Immature natural killer cell (primary cell): ENCODE measurements around the gene ARG1. TPM values are rescaled to one million over a fixed set of nuclear protein-coding genes. Genes with fewer than 3 reads are reported as not detected.
"Not testable (repeated sequence)": the region's sequence is repeated elsewhere in the genome, so short reads cannot be mapped to it uniquely, and the experiment has no call there.

Experiments used
- DNase-seq, 3 donors: peaks; one replicate each; pipeline ENCODE4 v3.0.0; 2022; ENCODE audit warnings: mixed read lengths in 1 of 3
- H3K27ac Mint-ChIP-seq, 6 donors: one replicate each; pipeline ENCODE4 v1.8.0; 2020; ENCODE audit warnings: mixed read lengths in 6 of 6, mild to moderate bottlenecking in 5 of 6, inconsistent platforms in 4 of 6, moderate library complexity in 3 of 6
- H3K27me3 Mint-ChIP-seq, 3 donors: one replicate each; pipeline ENCODE4 v1.8.0; 2020 to 2021; ENCODE audit warnings: low read depth in 3 of 3, mild to moderate bottlenecking in 3 of 3, mixed read lengths in 3 of 3, moderate library complexity in 3 of 3, inconsistent platforms in 1 of 3
- H3K36me3 Mint-ChIP-seq, 3 donors: one replicate each; pipeline ENCODE4 v1.8.0; 2020; ENCODE audit warnings: mixed read lengths in 3 of 3, inconsistent platforms in 2 of 3, mild to moderate bottlenecking in 2 of 3
- H3K4me1 Mint-ChIP-seq, 2 donors: one replicate each; pipeline ENCODE4 v1.8.0; 2020; ENCODE audit warnings: inconsistent platforms in 2 of 2, mild to moderate bottlenecking in 2 of 2, mixed read lengths in 2 of 2, moderate library complexity in 1 of 2
- H3K4me3 Mint-ChIP-seq, 5 donors: one replicate each; pipeline ENCODE4 v1.8.0; 2020; ENCODE audit warnings: mild to moderate bottlenecking in 5 of 5, mixed read lengths in 5 of 5, inconsistent platforms in 3 of 5, moderate library complexity in 3 of 5
- H3K9me3 Mint-ChIP-seq, 6 donors: one replicate each; pipeline ENCODE4 v1.8.0; 2020; ENCODE audit warnings: mild to moderate bottlenecking in 6 of 6, mixed read lengths in 6 of 6, inconsistent platforms in 4 of 6, moderate library complexity in 3 of 6
- polyA plus RNA-seq, 3 donors: library from polyadenylated mRNA; unstranded; fragments of 300-500 nt; fragmentation: Illumina TruSeq; gene quantifications; one replicate each; pipeline ENCODE4 v1.2.3, GENCODE V29; 2021

Gene ARG1
- polyA plus RNA-seq, result not detected

DNA sequence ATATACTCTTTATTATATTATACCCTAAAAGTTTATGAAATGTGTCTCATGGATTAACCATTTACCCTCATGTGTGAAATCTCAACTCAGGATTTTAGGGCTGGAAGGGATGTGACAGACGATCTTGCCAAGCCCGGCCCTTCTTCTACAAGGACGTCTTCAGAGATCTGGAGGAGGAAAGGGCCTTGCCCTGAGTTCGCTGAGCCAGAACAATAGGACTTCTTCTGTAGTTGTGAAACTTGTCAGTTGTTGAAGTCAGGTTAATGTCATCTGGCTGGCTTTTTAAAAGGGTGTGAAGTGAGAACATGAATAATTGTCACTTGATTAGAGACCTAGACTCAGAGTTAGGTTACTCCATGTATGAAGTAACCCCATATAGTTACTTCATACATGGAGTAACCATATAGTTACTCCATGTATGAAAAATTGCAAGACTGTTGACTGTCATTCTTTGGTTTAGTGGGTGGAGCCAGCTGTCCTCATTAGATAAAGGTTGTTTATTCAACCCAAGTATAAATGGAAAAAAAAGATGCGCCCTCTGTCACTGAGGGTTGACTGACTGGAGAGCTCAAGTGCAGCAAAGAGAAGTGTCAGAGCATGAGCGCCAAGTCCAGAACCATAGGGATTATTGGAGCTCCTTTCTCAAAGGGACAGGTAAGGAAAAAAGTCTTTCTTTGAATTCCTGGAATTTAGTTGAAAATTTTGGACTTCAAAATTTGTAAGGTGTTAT, at the start of gene ARG1:
Gene ARG1 (plus strand): TSS at position 541 of the 730 bp plus-strand sequence. CDS start 57 bp downstream, at position 598.
- peaks cover 0 to 1% (median 0%) of the 10 kb centered on the region in 3 donors for H3K27me3 Mint-ChIP-seq
- no peak within 1 kb of the TSS for H3K4me3 Mint-ChIP-seq
- H3K36me3 Mint-ChIP-seq, result peaks cover 27 to 28% (median 28%) of the 10 kb centered on the region in 3 donors
- H3K9me3 Mint-ChIP-seq, result no peaks in the 10 kb centered on the region
- no peak for DNase-seq
- no peaks in the 10 kb centered on the region for H3K4me1 Mint-ChIP-seq
- H3K27ac Mint-ChIP-seq, result peak within 1 kb of the TSS in 1 of 6 donors; percentile 54

DNA sequence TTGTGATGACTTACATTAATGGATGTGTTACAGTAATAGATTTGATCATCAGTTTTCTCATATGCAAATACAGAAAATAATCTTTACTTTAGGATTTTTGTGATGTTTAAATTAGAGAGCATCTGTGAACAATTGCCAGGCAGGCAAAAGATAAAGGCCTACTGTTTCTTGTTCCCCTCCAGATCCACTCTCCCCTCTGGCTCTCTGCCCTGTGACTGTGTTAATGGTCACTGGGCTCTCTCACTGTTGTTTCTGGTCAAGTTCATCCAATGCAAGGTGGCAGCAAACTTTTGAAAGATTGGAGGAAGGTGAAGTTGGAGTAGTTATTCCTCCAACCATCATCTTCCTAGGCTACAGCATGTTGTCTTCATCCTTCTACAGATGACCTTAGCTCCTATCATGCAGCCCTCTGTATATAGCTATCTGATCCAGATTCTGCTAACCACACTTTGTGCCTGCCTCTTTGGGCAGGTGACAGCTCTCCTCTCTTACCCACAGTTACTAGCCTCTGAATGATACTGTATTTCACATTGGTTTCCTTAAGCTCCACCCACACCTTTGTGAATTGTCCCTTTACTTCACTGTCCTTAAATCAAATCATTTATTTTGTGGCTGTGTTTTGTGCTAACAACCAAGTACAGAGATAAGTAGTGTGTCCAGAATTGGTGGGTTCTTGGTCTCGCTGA, 48.9 kb upstream of the ARG1 start:
- Mint-ChIP-seq H3K36me3 (no peaks in the 10 kb centered on the region), H3K4me1 (peaks cover 28 to 32% of the 10 kb centered on the region in 2 donors), H3K4me3 (peak overlapping the region; percentile 65 to 78 (median 72)), H3K27me3 (peaks cover 3 to 8% (median 5%) of the 10 kb centered on the region in 3 donors), H3K9me3 (no peaks in the 10 kb centered on the region), H3K27ac (peak overlapping the region; percentile 83 to 97 (median 91))
- DNase-seq, result no peak

DNA sequence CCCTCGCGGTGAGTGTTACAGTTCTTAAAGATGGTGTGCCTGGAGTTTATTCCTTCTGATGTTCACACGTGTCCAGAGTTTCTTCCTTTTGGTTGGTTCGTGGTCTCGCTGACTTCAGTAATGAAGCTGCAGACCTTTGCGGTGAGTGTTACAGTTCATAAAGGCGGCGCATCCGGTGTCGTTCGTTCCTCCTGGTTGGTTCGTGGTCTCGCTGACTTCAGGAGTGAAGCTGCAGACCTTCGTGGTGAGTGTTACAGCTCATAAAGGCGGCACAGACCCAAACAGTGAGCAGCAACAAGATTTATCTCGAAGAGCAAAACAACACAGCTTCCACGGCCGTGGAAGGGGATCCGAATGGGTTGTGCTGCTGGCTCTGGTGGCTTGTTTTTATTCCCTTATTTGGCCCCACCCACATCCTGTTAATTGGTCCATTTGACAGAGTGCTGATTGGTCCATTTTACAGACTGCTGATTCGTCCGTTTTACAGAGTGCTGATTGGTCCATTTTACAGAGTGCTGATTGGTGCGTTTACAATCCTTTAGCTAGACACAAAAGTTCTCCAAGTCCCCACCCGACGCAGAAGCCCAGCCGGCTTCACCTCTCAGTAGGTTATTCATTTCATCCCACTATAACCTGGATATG, 48.2 kb upstream of the ARG1 start:
- no peaks in the 10 kb centered on the region for H3K36me3 Mint-ChIP-seq

DNA sequence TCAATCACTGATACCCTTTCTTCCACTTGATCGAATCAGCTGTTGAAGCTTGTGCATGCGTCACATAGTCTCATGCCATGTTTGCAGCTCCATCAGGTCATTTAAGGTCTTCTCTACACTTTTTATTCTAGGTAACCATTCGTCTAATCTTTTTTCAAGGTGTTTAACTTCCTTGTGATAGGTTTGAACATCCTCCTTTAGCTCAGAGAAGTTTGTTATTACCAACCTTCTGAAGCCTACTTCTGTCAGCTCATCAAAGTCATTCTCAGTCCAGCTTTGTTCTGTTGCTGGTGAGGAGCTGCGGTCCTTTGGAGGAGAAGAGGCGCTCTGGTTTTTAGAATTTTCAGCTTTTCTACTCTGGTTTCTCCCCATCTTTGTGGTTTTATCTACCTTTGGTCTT, 42.1 kb upstream of the ARG1 start:
- peaks cover 10 to 27% of the 10 kb centered on the region in 2 donors for H3K4me1 Mint-ChIP-seq
- H3K27ac Mint-ChIP-seq, result peak overlapping the region in 1 of 6 donors; percentile 28
- not testable (repeated sequence) for H3K4me3 Mint-ChIP-seq, H3K36me3 Mint-ChIP-seq, H3K9me3 Mint-ChIP-seq, H3K27me3 Mint-ChIP-seq, DNase-seq

More for the DNA sequence above, 48.2 kb upstream of the ARG1 start:
- Mint-ChIP-seq H3K4me3 (peak overlapping the region; percentile 65 to 78 (median 72)), H3K27ac (peak overlapping the region; percentile 83 to 97 (median 91)), H3K9me3 (no peaks in the 10 kb centered on the region), H3K4me1 (peaks cover 22 to 26% of the 10 kb centered on the region in 2 donors), H3K27me3 (peaks cover 3 to 8% (median 7%) of the 10 kb centered on the region in 3 donors)
- peak; percentile 71 to 82 (median 77) for DNase-seq

DNA sequence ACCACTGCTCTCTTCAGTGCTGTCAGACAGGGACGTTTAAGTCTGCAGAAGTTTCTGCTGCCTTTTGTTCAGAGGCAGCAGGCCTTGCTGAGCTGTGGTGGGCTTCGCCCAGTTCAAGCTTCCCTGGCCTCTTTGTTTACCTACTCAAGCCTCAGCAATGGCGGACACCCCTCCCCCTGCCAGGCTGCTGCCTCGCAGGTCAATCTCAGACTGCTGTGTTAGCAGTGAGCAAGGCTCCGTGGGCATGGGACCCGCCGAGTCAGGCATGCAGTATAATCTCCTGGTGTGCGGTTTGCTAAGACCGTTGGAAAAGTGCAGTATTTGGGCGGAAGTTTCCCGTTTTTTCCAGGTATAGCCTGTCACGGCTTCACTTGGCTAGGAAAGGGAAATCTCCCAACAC, 41.3 kb upstream of the ARG1 start:
- not testable (repeated sequence) for DNase-seq, H3K27me3 Mint-ChIP-seq, H3K36me3 Mint-ChIP-seq, H3K9me3 Mint-ChIP-seq, H3K4me3 Mint-ChIP-seq, H3K27ac Mint-ChIP-seq
- peaks cover 10 to 27% of the 10 kb centered on the region in 2 donors for H3K4me1 Mint-ChIP-seq

DNA sequence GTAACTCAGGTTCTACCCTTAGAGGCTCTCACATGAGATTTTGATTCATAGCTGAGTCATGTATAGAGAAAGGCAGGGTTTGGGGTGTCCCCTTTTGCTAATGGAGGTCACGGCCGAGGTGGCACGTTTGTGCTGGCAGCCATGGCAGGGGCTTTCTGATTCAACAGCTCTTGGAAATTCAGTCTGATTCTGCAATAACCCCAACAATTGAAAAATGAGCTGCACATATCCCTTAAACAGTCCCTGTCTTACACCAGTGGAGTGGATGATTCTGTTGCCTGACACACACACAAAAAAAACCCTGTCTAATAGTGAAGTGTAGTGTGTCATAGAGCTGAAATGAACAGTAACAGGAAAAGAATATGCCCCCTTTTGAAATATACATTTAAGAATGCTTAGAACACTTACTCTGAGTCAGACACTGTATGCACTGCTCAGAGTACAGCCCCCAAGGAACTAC, 40.4 kb upstream of the ARG1 start:
- no peak for DNase-seq
- Mint-ChIP-seq H3K27me3 (peaks cover 3 to 9% (median 4%) of the 10 kb centered on the region in 3 donors), H3K36me3 (no peaks in the 10 kb centered on the region), H3K4me3 (no peak overlapping the region), H3K4me1 (peaks cover 8 to 27% of the 10 kb centered on the region in 2 donors), H3K9me3 (no peaks in the 10 kb centered on the region), H3K27ac (peak overlapping the region in 3 of 6 donors; percentile 36 to 45 (median 38))

DNA sequence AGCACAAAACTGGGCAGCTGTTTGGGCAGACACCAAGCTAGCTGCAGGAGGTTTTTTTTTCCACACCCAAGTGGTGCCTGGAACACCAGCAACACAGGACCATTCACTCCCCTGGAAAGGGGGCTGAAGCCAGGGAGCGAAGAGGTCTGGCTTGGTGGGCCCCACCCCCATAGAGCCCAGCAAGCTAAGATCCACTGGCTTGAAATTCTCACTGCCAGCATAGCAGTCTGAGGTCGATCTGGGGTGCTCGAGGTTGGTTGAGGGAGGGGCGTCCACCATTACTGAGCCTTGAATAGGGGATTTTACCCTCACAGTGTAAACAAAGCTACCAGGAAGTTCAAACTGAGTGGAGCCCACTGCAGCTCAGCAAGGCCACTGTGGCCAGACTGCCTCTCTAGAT, 34.4 kb upstream of the ARG1 start:
- H3K4me1 Mint-ChIP-seq, DNase-seq, H3K4me3 Mint-ChIP-seq, H3K27ac Mint-ChIP-seq, H3K36me3 Mint-ChIP-seq, H3K9me3 Mint-ChIP-seq: not testable (repeated sequence)
- H3K27me3 Mint-ChIP-seq, result peaks cover 3 to 13% (median 9%) of the 10 kb centered on the region in 3 donors

DNA sequence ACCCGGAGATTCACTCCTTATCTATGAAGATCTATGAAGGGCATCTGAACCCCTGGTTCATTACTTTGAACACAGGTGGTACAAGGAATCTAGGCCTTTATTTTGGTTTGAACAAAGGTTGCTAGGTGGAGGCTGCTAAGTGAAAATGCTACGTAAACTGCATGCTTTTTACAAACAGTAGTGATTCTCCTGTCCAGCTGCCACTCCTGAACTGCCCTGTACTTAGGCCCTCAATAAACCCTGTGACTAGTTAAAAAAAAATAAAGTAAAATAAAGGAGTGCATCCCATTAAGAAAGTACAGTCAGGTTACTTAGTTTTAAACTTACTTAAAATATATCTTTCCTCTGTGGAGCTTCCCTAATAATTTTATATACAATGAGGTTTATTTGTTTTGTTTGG, 27.7 kb upstream of the ARG1 start:
- Mint-ChIP-seq H3K27ac (no peak overlapping the region), H3K4me1 (no peaks in the 10 kb centered on the region), H3K4me3 (no peak overlapping the region), H3K36me3 (no peaks in the 10 kb centered on the region), H3K9me3 (no peaks in the 10 kb centered on the region), H3K27me3 (peaks cover 8 to 11% (median 10%) of the 10 kb centered on the region in 3 donors)
- DNase-seq, result no peak

DNA sequence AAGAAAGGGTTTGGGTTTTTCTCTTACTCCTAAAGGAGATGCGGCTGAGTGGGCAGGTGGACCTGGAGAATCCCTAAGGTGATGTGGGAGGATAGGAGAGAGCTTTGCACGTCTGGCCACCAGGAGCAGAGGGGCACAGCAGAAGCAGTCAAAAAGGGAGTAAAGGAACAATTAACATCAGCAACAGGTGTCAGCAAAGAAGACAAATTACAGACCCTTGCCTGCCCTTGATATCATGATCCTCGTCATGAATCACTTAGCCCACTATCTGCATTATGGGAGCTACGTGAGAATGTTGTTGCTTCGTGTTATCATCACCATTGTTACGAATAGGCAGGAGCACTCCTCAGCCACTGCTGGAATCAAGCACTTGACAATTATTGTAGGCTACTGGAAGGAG, 25.5 kb upstream of the ARG1 start:
- Mint-ChIP-seq H3K9me3 (no peaks in the 10 kb centered on the region), H3K4me3 (no peak overlapping the region), H3K27ac (no peak overlapping the region), H3K4me1 (no peaks in the 10 kb centered on the region), H3K27me3 (peaks cover 2 to 10% (median 5%) of the 10 kb centered on the region in 3 donors), H3K36me3 (no peaks in the 10 kb centered on the region)
- DNase-seq, result no peak

DNA sequence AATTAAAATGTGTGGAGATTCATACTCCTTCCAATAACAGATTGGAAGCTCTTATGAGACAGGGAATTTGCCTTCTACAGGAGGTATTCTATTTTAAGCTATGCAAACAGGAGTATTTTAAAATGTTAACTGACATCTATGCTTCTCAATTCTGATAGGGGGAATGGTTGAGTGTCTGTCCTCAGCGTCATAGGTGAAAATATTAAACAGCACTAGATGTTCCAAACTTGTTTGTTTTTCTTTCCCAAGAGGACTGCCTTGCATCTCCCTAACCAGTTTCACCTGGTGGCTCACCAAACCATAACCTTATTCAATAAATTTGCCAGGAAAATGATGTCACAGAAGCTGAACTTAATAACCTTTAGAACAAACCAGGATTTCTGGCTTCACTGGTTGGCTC, 24.6 kb upstream of the ARG1 start:
- H3K27me3 Mint-ChIP-seq, result peaks cover 2 to 10% (median 2%) of the 10 kb centered on the region in 3 donors

DNA sequence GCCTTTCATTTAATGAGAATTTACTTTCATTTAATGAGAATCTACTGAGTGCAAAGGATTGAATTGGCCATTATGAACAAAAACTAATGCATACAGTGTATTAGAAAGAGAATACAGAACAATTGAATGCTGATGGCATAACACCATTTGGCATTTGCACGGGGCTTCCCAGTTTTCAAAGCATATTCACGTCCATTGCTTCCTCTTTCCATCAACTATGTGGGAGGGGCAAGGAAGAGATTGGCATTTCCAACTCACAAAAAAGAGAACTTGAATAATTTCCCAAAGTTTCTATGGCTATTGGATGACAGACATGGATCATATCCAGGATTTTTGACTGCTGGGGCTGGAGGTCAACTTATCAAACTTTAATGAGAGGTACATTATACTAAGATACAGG, 23.2 kb upstream of the ARG1 start:
- H3K4me1 Mint-ChIP-seq, result no peaks in the 10 kb centered on the region
- no peaks in the 10 kb centered on the region for H3K36me3 Mint-ChIP-seq
- H3K9me3 Mint-ChIP-seq, result no peaks in the 10 kb centered on the region
- no peak overlapping the region for H3K4me3 Mint-ChIP-seq
- H3K27ac Mint-ChIP-seq, result no peak overlapping the region
- DNase-seq, result no peak
- peaks cover 2 to 12% (median 2%) of the 10 kb centered on the region in 3 donors for H3K27me3 Mint-ChIP-seq

More for the DNA sequence above, 24.6 kb upstream of the ARG1 start:
- no peak overlapping the region for H3K27ac Mint-ChIP-seq
- no peaks in the 10 kb centered on the region for H3K9me3 Mint-ChIP-seq
- no peak overlapping the region for H3K4me3 Mint-ChIP-seq
- H3K36me3 Mint-ChIP-seq, result no peaks in the 10 kb centered on the region
- no peak for DNase-seq
- H3K4me1 Mint-ChIP-seq, result no peaks in the 10 kb centered on the region

DNA sequence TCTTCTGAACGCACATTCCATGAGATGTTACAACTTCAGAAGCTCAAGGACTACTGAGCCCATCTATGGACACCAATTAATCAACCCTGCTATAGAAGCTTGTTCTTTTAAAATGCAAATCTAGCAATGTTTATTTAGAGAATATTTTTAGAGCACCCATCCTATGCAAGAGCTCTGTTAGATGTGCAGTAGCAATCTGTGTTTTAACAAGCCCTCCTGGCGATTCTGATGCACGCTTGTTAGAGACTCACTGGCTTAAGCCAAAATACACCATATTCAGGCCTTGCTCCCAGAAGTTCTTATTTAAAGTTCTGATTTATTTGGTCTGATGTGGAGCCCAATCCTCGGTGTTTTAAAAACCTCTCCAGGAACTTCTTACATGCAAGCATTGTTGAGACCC, 21.1 kb upstream of the ARG1 start:
- Mint-ChIP-seq H3K36me3 (no peaks in the 10 kb centered on the region), H3K4me3 (no peak overlapping the region), H3K4me1 (no peaks in the 10 kb centered on the region), H3K27ac (no peak overlapping the region), H3K27me3 (peaks cover 0 to 8% (median 2%) of the 10 kb centered on the region in 3 donors), H3K9me3 (no peaks in the 10 kb centered on the region)
- DNase-seq, result no peak

DNA sequence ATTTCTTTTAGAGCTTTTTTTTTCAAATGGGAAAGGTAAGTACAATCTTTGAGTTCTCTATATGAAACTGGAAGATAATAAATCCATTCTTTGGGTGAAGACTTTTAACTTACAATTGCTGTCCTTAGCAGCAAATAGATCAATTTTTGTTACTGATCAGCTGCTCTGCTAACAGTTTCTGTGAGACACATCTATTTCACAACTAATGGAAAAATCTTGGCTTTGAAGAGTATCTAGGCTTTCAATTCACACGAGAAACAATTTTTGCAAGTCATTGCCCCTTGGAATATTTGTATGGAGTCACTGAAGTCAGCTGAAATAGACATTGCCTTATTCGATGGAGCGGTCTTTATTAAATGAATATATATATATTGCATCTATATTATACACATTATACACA, 20.5 kb upstream of the ARG1 start:
- Mint-ChIP-seq H3K27me3 (peaks cover 0 to 5% (median 0%) of the 10 kb centered on the region in 3 donors), H3K4me1 (no peaks in the 10 kb centered on the region), H3K36me3 (no peaks in the 10 kb centered on the region), H3K27ac (no peak overlapping the region), H3K9me3 (no peaks in the 10 kb centered on the region), H3K4me3 (no peak overlapping the region)
- no peak for DNase-seq

DNA sequence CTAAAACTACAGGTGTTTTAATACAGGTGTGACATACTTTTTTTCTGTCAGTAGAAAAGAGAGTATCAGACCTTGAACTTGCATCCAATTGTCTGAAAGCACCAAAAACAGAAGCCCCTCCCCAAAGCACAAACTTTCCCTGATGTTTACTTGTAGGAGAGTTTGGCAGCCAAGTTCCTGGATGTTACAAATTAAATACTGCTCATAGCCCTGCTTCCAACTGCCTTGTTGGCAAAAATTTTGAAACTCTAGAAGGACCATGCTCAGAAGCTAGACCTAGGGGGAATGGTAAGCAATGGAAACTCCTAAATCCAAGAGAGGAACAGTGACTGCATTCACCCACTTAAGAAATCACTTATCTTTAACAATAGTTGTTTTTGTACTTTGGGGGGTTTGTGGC, 17.0 kb upstream of the ARG1 start:
- no peak for DNase-seq
- Mint-ChIP-seq H3K4me1 (no peaks in the 10 kb centered on the region), H3K27me3 (peaks cover 2 to 4% (median 2%) of the 10 kb centered on the region in 3 donors), H3K9me3 (no peaks in the 10 kb centered on the region), H3K4me3 (no peak overlapping the region), H3K27ac (no peak overlapping the region), H3K36me3 (no peaks in the 10 kb centered on the region)
